KOPT-K1 (cell line): ENCODE data around the gene CRHBP.
"Not testable (repeated sequence)": the region's sequence is repeated elsewhere in the genome, so short reads cannot be mapped to it uniquely, and the experiment has no call there.

Experiments
- H3K27ac ChIP-seq: fragments of 200-600 bp; sonication (generic); 2 replicates; pipeline ENCODE4 v1.5.1; 2016; ENCODE audit warnings: antibody characterized with exemption, mild to moderate bottlenecking, low read depth, low read length; ENCODE audit not compliant: poor library complexity, severe bottlenecking
- H3K36me3 ChIP-seq: fragments of 200-600 bp; sonication (generic); 2 replicates; pipeline ENCODE4 v1.5.1; 2017; ENCODE audit warnings: antibody characterized with exemption, mild to moderate bottlenecking, low read length, moderate library complexity; ENCODE audit not compliant: insufficient read depth
- H3K9me3 ChIP-seq: fragments of 200-600 bp; sonication (generic); 2 replicates; pipeline ENCODE4 v1.5.1; 2017; ENCODE audit warnings: antibody characterized with exemption, low read length, mild to moderate bottlenecking; ENCODE audit not compliant: insufficient read depth, poor library complexity, severe bottlenecking

CRHBP gene

DNA sequence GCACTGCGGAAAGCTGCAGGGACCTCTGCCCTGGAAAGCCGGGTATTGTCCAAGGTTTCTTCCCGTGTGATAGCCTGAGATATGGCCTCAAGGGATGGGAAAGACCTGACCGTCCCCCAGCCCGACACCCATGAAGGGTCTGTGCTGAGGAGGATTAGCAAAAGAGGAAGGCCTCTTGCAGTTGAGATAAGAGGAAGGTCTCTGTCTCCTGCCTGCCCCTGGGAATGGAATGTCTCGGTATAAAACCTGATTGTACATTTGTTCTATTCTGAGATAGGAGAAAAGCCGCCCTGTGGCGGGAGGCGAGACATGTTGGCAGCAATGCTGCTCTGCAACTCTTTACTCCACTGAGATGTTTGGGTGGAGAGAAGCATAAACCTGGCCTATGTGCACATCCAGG lies 7.6 kb upstream of the CRHBP start:
- not testable (repeated sequence) for H3K27ac ChIP-seq, H3K36me3 ChIP-seq, H3K9me3 ChIP-seq

DNA sequence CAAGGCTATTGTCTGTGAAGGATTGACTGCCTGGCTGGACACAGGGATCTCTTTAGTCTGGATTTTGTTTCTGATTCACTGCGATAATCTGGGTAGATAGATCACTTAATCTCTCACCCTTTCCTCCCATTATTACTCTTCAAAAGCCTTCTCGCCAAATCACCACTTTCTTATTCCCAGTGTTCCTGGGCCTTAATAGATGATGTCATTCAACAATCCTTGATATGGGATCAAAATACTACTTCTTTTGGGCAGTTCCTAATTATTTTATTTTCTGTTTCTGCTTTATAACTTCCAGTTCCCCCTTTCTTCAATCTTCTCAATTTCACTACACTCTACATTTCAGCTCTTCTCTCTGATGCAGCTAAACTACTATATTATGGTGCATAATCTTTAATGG lies 6.8 kb upstream of the CRHBP start:
- no peak overlapping the region for H3K27ac ChIP-seq
- H3K36me3 ChIP-seq, result no peaks in the 10 kb centered on the region
- no peaks in the 10 kb centered on the region for H3K9me3 ChIP-seq

DNA sequence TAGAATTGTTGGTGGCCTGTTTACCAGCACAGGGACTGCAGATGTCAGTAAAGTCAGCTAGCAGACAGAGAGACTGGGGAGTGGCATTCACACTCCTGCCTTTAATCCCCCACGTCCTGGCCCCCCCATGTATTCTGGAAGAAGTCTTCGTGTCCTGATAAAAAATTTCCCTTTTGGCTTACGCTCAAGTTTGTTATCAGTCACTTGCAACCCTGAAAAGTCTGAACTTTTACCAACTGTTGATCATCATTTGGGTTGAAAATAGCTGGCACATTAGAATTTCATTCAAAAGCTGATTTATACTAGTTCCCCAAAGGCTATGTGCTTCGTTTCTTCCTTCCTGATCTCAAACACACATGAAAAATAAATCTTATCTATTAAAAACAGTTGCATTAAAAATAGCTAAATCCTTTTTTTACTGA lies 5.8 kb upstream of the CRHBP start:
- Histone ChIP-seq H3K9me3 (no peaks in the 10 kb centered on the region), H3K36me3 (no peaks in the 10 kb centered on the region), H3K27ac (no peak overlapping the region)

DNA sequence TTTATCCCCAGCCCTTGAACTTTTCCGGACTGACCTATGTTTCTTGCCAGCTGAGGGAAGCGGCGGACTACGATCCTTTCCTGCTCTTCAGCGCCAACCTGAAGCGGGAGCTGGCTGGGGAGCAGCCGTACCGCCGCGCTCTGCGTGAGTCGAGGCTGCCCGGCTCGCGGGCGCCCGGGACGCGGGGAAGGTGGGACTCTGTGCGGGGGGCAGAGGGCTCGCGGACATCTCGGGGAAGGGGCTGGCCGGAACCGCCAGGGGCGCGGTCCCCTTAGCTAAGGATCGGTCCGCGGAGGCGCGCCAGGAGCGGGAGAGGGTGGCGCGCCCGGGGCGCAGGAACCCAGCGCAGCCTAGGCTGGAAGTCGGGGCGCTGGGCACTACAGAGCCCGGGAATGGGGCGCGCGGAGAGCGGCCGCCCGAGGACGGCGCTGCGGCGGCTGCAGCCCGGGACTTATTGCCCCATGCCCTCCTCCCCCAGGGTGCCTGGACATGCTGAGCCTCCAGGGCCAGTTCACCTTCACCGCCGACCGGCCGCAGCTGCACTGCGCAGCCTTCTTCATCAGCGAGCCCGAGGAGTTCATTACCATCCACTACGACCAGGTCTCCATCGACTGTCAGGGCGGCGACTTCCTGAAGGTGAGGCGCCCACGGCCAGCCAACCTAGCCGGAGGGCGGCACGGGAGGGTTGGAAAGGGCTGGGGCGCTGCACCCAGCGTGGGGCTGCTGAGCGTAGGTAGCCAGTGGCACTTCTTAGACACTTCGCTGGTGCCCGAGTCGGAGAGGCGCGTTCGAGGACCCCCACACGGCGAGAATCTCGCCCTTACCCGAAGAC lies 922 bp downstream of the CRHBP start:
- H3K36me3 ChIP-seq, result no peaks in the 10 kb centered on the region
- no peak overlapping the region for H3K27ac ChIP-seq
- H3K9me3 ChIP-seq, result no peaks in the 10 kb centered on the region

DNA sequence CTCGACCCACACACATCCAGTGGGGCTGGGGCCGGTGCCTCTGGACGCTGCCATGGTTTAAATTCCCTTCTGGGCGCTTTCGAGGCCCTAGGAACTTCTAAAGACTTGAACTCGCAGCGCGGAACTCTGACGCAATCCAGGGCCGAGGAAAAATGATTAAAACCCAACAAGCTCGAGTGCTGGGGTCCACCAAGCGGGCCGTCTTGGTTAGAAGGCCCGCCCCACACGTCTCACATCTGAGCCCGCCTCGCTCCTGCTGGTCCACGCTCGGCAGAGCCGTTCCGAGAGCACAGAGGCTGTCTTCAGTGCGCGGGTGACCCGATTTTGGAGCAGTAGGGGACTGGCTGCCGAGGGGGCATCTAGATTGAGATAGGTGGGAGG lies 1.5 kb downstream of the CRHBP start:
- H3K36me3 ChIP-seq, result no peaks in the 10 kb centered on the region
- no peaks in the 10 kb centered on the region for H3K9me3 ChIP-seq
- no peak overlapping the region for H3K27ac ChIP-seq

DNA sequence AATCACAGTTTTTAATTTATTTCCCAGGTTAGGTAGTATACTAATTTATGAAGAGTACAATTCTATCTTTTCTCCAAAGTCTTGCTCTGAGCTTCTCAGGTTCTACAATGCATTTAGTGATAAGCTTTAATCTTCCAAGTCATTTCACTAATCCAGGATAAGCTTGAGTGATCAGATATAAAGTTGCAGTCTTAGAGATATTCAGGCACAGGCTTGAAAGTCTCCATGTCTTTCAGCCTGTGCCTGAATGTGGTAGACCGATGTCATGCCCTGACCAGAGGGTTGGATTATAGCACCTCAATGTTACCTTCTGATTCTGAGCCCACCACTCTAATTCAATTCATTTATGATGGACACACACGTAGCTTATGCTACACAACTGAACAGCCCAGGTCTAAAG lies 3.2 kb downstream of the CRHBP start:
- Histone ChIP-seq H3K9me3 (no peaks in the 10 kb centered on the region), H3K27ac (no peak overlapping the region), H3K36me3 (no peaks in the 10 kb centered on the region)

DNA sequence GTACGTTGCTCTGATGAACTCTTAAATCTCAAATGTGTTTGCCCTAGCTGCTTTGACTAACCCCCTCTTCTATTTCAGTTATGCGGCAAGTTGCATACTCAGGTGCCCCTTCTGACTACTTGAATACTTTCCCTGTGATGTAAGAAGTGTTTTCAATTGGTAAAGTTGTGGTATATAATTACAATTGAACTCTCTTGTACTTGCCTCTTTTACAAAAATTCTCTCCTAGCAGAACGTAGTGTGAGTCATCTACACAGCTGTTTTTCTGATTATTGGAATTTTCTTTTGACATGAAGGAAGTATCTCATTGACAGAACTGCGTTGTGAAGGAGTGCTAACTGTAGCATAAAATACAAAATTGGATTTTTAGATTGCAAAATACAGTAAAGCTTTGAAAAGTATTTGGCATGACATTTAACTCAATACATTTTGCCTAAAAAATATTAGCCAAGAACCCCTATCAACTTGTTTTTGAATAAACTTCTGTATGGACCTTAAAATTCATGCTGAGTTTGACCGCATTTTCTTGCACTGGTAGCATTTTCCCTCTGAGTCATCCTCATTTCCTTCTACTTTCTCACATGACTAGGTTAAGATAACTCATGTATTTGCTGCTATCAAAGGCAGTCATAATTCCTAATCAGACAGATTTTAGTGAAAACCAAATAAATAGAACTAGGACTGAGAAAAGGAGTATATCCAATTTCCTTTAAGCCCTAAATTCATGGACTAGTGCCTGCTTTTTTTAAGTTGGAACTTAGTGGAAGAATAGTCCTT lies 6.3 kb downstream of the CRHBP start:
- Histone ChIP-seq H3K27ac (no peak overlapping the region), H3K36me3 (no peaks in the 10 kb centered on the region), H3K9me3 (no peaks in the 10 kb centered on the region)

DNA sequence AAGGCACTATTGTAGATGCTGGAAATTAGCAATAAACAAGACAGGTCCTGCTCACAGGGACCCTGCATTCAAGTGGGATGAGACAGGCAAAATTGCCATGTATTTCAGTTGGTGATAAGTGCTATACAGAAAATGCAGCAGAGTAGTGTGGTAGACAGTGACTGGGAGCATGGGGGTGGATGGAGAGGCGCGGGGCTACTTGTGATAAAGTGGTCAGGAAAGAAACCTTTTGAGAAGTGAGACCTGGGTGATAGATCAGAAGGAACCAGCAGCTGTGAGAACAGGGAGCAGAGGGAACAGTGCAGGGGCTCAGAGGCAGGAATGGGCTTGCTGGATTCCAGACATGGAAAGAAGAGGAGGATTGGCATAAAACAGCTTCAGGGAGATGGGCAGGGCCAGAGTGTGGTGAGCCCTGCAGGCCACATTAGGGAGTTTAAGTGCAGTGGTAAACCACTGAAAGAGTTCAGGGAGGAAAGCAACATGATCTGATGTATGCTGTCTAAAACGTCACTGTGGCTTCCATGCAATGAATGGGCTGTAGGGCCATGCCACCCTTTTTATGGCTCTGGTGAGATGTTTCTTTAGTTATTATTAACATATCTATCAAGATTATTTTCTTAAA lies 7.3 kb downstream of the CRHBP start:
- no peaks in the 10 kb centered on the region for H3K9me3 ChIP-seq
- H3K36me3 ChIP-seq, result no peaks in the 10 kb centered on the region

DNA sequence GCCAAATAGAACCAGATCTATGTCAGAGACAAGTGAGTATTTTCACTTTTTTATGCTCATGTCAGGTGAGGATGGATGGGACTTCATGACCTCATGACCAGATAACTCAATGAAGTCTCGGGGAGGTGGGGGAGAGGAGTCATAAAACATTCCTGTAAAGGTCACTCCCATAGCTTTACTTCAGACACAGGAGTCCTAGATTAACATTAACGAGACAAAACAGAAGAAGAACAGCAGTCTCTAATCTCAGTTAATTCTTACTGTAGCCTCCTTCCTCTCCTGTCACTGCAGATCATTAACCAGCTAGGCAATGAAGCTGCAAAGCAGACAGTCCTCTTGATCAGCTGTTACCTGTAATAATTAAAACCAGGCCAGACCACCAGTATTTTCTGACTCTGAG lies 11.2 kb downstream of the CRHBP start:
- Histone ChIP-seq H3K9me3 (no peaks in the 10 kb centered on the region), H3K36me3 (no peaks in the 10 kb centered on the region), H3K27ac (no peak overlapping the region)

More for the DNA sequence above, 7.3 kb downstream of the CRHBP start:
- H3K27ac ChIP-seq, result no peak overlapping the region

DNA sequence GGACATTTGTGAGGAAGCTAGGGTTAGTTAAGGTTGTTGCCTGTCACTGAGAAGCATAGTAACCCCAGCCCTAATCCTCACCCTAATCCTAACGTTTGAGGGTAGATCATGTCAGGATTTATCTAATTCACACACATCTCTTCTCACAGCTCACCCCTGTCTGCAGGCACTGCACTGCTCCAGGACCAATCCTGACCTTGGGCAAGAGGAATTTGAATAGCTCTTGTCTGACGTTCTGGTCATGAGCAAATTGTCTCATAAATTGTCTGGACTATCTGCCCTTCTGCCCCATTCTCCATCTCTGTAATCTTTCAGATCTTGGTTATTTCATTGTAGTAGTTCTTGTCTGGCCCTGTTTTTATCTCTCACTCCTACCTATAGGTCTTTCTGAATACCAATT lies 18.7 kb downstream of the CRHBP start:
- no peak overlapping the region for H3K27ac ChIP-seq
- H3K9me3 ChIP-seq, result no peaks in the 10 kb centered on the region
- H3K36me3 ChIP-seq, result no peaks in the 10 kb centered on the region

DNA sequence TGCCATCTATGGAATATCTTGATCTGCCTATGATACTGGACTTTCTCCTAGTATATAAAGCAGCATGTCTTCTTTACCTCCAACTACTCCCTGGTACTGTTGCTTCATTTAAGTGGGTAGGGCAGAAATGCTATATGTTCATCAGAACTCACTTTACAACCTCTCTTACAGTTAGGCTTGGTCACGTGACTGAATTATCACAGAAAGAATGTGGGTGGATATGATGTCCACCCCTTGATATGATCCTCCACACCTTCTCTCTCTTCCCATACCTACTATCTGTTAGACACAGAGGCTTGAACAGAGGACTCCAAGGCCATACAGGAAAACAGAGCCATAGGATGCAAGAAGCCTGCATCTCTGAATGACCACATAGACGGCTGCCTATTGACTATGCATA lies 19.8 kb downstream of the CRHBP start:
- no peak overlapping the region for H3K27ac ChIP-seq
- no peaks in the 10 kb centered on the region for H3K36me3 ChIP-seq
- H3K9me3 ChIP-seq, result no peaks in the 10 kb centered on the region

DNA sequence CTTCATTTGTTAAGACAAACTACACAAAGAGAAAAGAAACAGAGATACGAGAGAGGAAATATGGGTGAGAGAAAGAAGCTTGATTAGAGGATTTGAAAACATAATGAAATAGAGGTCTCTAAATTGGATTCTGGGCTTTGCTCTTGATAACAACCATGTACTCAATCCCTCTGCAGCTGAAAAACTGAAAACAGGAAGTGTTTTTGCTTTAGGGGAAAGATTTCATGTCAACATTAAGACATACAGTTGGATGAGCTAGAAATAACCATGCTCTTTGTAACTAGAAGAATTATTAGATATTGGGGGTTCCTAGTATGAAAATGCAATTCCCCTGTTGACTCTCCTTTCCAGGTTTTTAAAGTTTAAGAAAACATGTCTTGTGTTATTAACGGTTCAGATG lies 21.9 kb downstream of the CRHBP start:
- Histone ChIP-seq H3K9me3 (no peaks in the 10 kb centered on the region), H3K27ac (no peak overlapping the region), H3K36me3 (no peaks in the 10 kb centered on the region)

DNA sequence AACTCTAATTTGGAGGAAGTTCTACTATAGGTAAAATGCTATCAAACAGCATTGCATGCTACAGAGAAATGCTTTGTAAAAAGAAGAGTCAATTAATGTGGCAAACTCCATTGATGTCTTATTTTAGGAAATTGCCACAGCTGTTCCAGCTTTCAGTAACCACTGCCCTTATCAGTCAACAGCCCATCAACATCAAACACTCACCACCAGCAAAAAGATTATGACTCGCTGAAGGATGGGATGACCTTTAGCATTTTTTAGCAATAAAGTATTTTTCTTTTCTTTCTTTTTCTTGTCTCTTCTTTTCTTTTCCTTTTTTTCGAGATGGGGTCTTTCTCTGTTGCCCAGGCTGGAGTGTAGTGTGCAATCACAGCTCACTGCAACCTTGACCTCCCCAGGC lies 26.0 kb downstream of the CRHBP start:
- no peak overlapping the region for H3K27ac ChIP-seq
- no peaks in the 10 kb centered on the region for H3K36me3 ChIP-seq
- H3K9me3 ChIP-seq, result no peaks in the 10 kb centered on the region

DNA sequence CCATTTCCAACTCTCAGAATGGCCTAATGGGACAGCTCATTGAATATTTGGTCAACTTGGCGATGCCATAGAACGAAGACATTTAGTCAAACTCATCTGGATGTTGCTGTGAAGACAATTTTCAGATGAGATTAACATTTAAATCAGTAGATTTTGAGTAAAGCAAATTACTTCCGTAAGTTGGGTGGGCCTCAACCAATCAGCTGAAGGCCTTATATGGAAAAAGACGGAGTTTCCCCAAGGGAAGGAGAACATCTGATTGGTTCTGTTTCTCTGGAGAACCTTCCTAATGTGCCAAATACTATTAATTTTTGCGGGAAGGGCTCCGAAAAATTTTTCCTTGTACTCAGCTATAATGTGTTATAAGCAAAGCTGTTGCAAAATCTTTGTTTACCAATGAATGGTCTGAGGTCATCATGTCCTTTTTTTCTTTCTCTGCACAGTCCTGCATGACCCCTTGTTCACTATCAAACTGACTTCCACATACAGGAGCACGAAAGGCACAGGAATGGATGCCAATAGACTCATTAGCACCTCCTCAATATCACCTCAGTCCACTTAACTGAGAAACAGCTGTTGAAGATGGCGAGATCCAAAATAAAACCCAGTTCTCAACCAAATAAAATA lies 27.8 kb downstream of the CRHBP start:
- Histone ChIP-seq H3K27ac (no peak overlapping the region), H3K36me3 (no peaks in the 10 kb centered on the region), H3K9me3 (no peaks in the 10 kb centered on the region)

DNA sequence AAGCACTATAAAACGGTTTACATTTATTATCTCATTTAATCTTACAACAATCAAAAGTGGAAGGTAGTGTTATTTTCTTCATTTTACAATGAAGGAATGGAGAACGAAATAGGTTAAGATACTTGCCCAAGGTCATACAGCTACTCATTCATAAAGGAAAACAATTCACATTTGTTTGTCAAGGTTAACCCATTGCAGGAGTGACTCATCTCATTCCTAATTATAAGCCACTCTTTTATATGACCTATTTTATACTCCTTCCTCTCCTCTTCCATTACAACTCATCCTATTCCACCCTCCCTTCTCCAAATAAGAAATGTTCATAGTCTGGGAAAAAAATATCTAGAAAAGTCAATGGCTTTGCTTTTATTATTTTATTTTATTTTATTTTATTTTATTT lies 29.6 kb downstream of the CRHBP start:
- H3K9me3 ChIP-seq, result no peaks in the 10 kb centered on the region
- no peak overlapping the region for H3K27ac ChIP-seq
- H3K36me3 ChIP-seq, result no peaks in the 10 kb centered on the region
